ENCODE data around the gene TMEM165. TPM values are rescaled to one million over a fixed set of nuclear protein-coding genes. Genes with fewer than 3 reads are reported as not detected.
A peak's percentile ranks its signal among the peaks of the same experiment; 100 is the strongest.
"Not testable (repeated sequence)": the region's sequence is repeated elsewhere in the genome, so short reads cannot be mapped to it uniquely, and the experiment has no call there.

TMEM165 gene
- total RNA-seq, 3 donors from 2014 or later = 165 to 386 (median 204) TPM

- no peaks in the 10 kb centered on the region for H3K9me3 ChIP-seq
- intact Hi-C loops (cut with DNase I; ENCODE audit: low total_unique reads) = no loop called here
- TF ChIP-seq POLR2AphosphoS5 (IDR thresholded peaks at IDR 0.05) (no peak), POLR2A (IDR thresholded peaks at IDR 0.05) (no peak), CTCF (IDR thresholded peaks at IDR 0.05) (no peak)
- H3K36me3 ChIP-seq = no peaks in the 10 kb centered on the region
- no peaks in the 10 kb centered on the region for H3K4me1 ChIP-seq
- H3K27ac ChIP-seq = peak overlapping the region in 1 of 2 donors; percentile 79
- H3K27me3 ChIP-seq = no peaks in the 10 kb centered on the region
- no peak for DNase-seq (ENCODE audit: low spot score in 2 of 2)
- H3K4me3 ChIP-seq = no peak overlapping the region
Measured at GRCh38 chr4:55356991-55357461, 38.7 kb upstream of the TMEM165 start.

GRCh38 chr4:55358246-55358645, 37.5 kb upstream of the TMEM165 start:
- H3K4me3 ChIP-seq = no peak overlapping the region
- intact Hi-C loops (cut with DNase I; ENCODE audit: low total_unique reads) = no loop called here
- no peaks in the 10 kb centered on the region for H3K27me3 ChIP-seq
- TF ChIP-seq POLR2AphosphoS5 (IDR thresholded peaks at IDR 0.05) (no peak), CTCF (IDR thresholded peaks at IDR 0.05) (no peak), POLR2A (IDR thresholded peaks at IDR 0.05) (no peak)
- H3K36me3 ChIP-seq = no peaks in the 10 kb centered on the region
- H3K27ac ChIP-seq = peak overlapping the region; percentile 69 to 79
- no peak for DNase-seq (ENCODE audit: low spot score in 2 of 2)
- no peaks in the 10 kb centered on the region for H3K4me1 ChIP-seq
- no peaks in the 10 kb centered on the region for H3K9me3 ChIP-seq

- H3K9me3 ChIP-seq = no peaks in the 10 kb centered on the region
- H3K27me3 ChIP-seq = no peaks in the 10 kb centered on the region
- peak overlapping the region; percentile 79 to 81 for H3K27ac ChIP-seq
- TF ChIP-seq POLR2AphosphoS5 (IDR thresholded peaks at IDR 0.05) (no peak), POLR2A (IDR thresholded peaks at IDR 0.05) (no peak), CTCF (IDR thresholded peaks at IDR 0.05) (no peak)
- intact Hi-C loops (cut with DNase I; ENCODE audit: low total_unique reads) = no loop called here
- no peaks in the 10 kb centered on the region for H3K36me3 ChIP-seq
- DNase-seq (ENCODE audit: low spot score in 2 of 2) = no peak
- H3K4me3 ChIP-seq = no peak overlapping the region
- no peaks in the 10 kb centered on the region for H3K4me1 ChIP-seq
Measured at GRCh38 chr4:55358668-55359067, 37.1 kb upstream of the TMEM165 start.

DNA sequence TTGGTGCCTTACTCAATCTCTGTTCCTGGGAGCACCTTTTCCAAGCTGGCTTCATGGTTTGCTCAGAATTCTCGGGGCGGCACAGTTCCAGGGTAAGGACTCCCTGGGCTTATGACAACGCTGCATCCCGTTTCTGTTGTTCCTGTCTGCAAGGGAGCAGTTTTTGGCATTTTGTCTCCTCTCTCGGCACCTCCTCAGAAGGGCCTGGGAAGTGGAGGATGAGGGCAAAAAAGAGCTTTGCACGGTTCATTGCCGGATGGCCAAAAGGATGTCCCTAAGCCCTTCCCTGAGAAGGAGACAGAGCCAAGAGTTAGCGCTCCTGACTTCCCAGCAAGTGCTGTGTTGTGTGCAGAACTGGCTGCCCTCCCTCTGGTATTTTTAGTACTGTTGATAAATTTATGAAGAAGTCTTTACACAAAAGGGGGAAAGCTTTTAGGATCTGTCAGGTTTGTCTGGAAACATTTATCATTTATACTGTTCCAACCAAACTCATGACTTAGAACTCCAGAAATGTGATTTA, 36.3 kb upstream of the TMEM165 start:
- no peak for TF ChIP-seq POLR2AphosphoS5 (IDR thresholded peaks at IDR 0.05)
- TF ChIP-seq CTCF (IDR thresholded peaks at IDR 0.05) = no peak
- TF ChIP-seq POLR2A (IDR thresholded peaks at IDR 0.05) = no peak
- DNase-seq (ENCODE audit: low spot score in 2 of 2) = no peak
- Histone ChIP-seq H3K9me3 (no peaks in the 10 kb centered on the region), H3K4me1 (no peaks in the 10 kb centered on the region), H3K27me3 (no peaks in the 10 kb centered on the region), H3K4me3 (peak overlapping the region in 1 of 3 donors; percentile 34), H3K27ac (peak overlapping the region; percentile 79 to 81), H3K36me3 (no peaks in the 10 kb centered on the region)
- intact Hi-C loops (cut with DNase I; ENCODE audit: low total_unique reads) = no loop called here

DNA sequence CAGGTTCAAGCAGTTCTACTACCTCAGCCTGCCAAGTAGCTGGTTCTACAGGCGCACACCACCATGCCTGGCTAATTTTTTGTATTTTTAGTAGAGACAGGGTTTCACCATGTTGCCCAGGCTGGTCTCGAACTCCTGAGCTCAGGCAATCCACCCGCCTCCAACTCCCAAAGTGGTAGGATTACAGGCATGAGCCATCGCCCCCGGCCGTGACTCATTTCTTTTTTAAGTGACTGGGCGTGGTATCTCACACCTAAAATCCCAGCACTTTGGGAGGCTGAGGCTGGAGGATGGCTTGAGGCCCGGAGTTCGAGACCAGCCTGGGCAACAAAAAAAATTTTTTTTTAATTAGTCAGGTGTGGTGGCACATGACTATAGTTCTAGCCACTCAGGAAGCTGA, 32.8 kb upstream of the TMEM165 start:
- H3K36me3 ChIP-seq; intact Hi-C loops (cut with DNase I; ENCODE audit: low total_unique reads); H3K4me1 ChIP-seq; H3K27ac ChIP-seq; H3K27me3 ChIP-seq; H3K4me3 ChIP-seq; DNase-seq (ENCODE audit: low spot score in 2 of 2); H3K9me3 ChIP-seq: not testable (repeated sequence)
